HepG2 (cell line): Measurements from ENCODE around the gene CCDC57. TPM values are rescaled to one million over a fixed set of nuclear protein-coding genes. Genes with fewer than 3 reads are reported as not detected.

ENCODE experiments used
- ATAC-seq: fragments of 200-7000 bp; cut with Tn5 transposase; 3 replicates; pipeline ENCODE4 v1.9.1; 2020; ENCODE audit warnings: mild to moderate bottlenecking, moderate library complexity
- BruUV-seq: library from RNA; stranded (reverse); fragments of 400-500 nt; replicated peaks from 2 replicates; lab custom pipeline; 2021; lab: Mats Ljungman, UMichigan
- CTCF ChIA-PET: fragments of 300-600 bp; formaldehyde crosslinking; extraction: SDS; loops from one replicate; lab custom pipeline; 2021; ENCODE audit warnings: low total read pairs, inconsistent platforms, low intra/inter-chr PET ratio; lab: Yijun Ruan, JAX
- POLR2A ChIA-PET: fragments of 350-600 bp; sonication (Branson Sonifier 250); formaldehyde crosslinking; loops from one replicate; lab custom pipeline; 2020; ENCODE audit warnings: antibody characterized with exemption, inconsistent platforms; lab: Yijun Ruan, JAX
- DNase-seq: peaks from one replicate; pipeline ENCODE4 v3.0.0-alpha.2; 2015; ENCODE audit warnings: low spot score
- FAIRE-seq: peaks from 3 replicates; lab custom pipeline; 2011; peaks lifted over from hg19 to GRCh38; lab: Jason Lieb, UNC
- H2AFZ ChIP-seq: one replicate; pipeline ENCODE4 v1.6.1; 2011; ENCODE audit warnings: low read length, inconsistent platforms
- H3K27ac ChIP-seq: fragments of 300-600 bp; 3 replicates; pipeline ENCODE4 v1.8.0; 2011; ENCODE audit warnings: mixed run types, mild to moderate bottlenecking, mixed read lengths, low read length, inconsistent platforms; ENCODE audit not compliant: insufficient read depth; ENCODE audit errors: extremely low read length
- H3K27me3 ChIP-seq, 2 experiments: fragments of 200-600 bp in 1 of 2; 2 replicates in 1 of 2; 3 replicates in 1 of 2; pipeline versions ENCODE4 v1.6.0 to v1.8.0; 2011; ENCODE audit warnings: low read length in 2 of 2, mild to moderate bottlenecking in 2 of 2, moderate library complexity in 2 of 2, inconsistent platforms in 1 of 2; ENCODE audit not compliant: insufficient read depth in 2 of 2, control insufficient read depth in 1 of 2
- H3K36me3 ChIP-seq, 2 experiments: fragments of 200-600 bp in 1 of 2; replicated peaks in 1 of 2; 2 replicates in 1 of 2; 3 replicates in 1 of 2; pipeline versions ENCODE4 v1.5.1 to v1.8.0; 2011; ENCODE audit warnings: low read length in 2 of 2, inconsistent platforms in 1 of 2; ENCODE audit not compliant: insufficient read depth in 2 of 2, control insufficient read depth in 1 of 2
- H3K4me1 ChIP-seq: 2 replicates; pipeline ENCODE4 v1.5.1; 2012; ENCODE audit warnings: low read length, inconsistent platforms; ENCODE audit not compliant: insufficient read depth
- H3K4me2 ChIP-seq: 2 replicates; pipeline ENCODE4 v1.6.0; 2011; ENCODE audit warnings: low read depth, low read length, inconsistent platforms
- H3K4me3 ChIP-seq, 3 experiments: fragments of 200-600 bp in 1 of 3; sonication (generic), shearing (Covaris generic) in 1 of 3; replicated peaks in 1 of 3; 2 replicates each; pipeline ENCODE4 v1.5.1; 2011 to 2016; ENCODE audit warnings: low read length in 3 of 3, inconsistent platforms in 2 of 3, low read depth in 2 of 3, mild to moderate bottlenecking in 2 of 3, control low read depth in 1 of 3, mixed read lengths in 1 of 3; ENCODE audit not compliant: insufficient read depth in 1 of 3
- H3K79me2 ChIP-seq: one replicate; pipeline ENCODE4 v1.6.1; 2011; ENCODE audit warnings: low read length, inconsistent platforms; ENCODE audit not compliant: insufficient read depth
- H3K9ac ChIP-seq: 2 replicates; pipeline ENCODE4 v1.6.0; 2011; ENCODE audit warnings: mild to moderate bottlenecking, low read depth, low read length, inconsistent platforms; ENCODE audit not compliant: insufficient read depth
- H3K9me3 ChIP-seq: 2 replicates; pipeline ENCODE4 v1.5.1; 2012; ENCODE audit warnings: mild to moderate bottlenecking, low read length
- H4K20me1 ChIP-seq: 2 replicates; pipeline ENCODE4 v1.6.0; 2011; ENCODE audit warnings: inconsistent platforms, mild to moderate bottlenecking, low read length, moderate library complexity; ENCODE audit not compliant: insufficient read depth
- HNRNPL ChIP-seq: fragments of 200-400 bp; formaldehyde crosslinking; IDR thresholded peaks from 2 replicates; pipeline ENCODE4 v1.6.1; 2017; ENCODE audit warnings: mild to moderate bottlenecking, low read depth, low read length
- ISL2 ChIP-seq: sonication (generic); formaldehyde crosslinking; IDR thresholded peaks from 2 replicates; pipeline ENCODE4 v1.5.0; 2020; ENCODE audit warnings: missing genetic modification reagents
- JUND ChIP-seq: sonication (generic); formaldehyde crosslinking; IDR thresholded peaks from 2 replicates; pipeline ENCODE4 v1.8.0; 2022; ENCODE audit warnings: mild to moderate bottlenecking, missing genetic modification reagents
- POLR2A ChIP-seq, 2 experiments: IDR thresholded peaks; 2 replicates each; pipeline ENCODE4 v1.6.1; 2011; ENCODE audit warnings: low read depth in 2 of 2, low read length in 2 of 2, mild to moderate bottlenecking in 1 of 2, moderate library complexity in 1 of 2; ENCODE audit not compliant: insufficient read depth in 1 of 2
- SALL2 ChIP-seq: sonication (generic); formaldehyde crosslinking; IDR thresholded peaks from 2 replicates; pipeline ENCODE4 v1.8.1; 2023; ENCODE audit warnings: mild to moderate bottlenecking, missing genetic modification reagents, inconsistent platforms
- SP1 ChIP-seq, 2 experiments: fragments of 450-650 bp in 1 of 2; sonication (generic) in 1 of 2; formaldehyde crosslinking in 1 of 2; IDR thresholded peaks; 2 replicates each; pipeline versions ENCODE4 v1.4.0 to v1.6.1; 2016 to 2020; ENCODE audit warnings: missing genetic modification reagents in 1 of 2
- ZC3H13 ChIP-seq: sonication (generic); formaldehyde crosslinking; IDR thresholded peaks from 2 replicates; pipeline ENCODE4 v1.8.1; 2023; ENCODE audit warnings: mild to moderate bottlenecking, missing genetic modification reagents, moderate library complexity
- ZFYVE20 ChIP-seq: sonication (generic); formaldehyde crosslinking; IDR thresholded peaks from 2 replicates; pipeline ENCODE4 v1.8.0; 2023; ENCODE audit warnings: low read depth, mild to moderate bottlenecking, moderate library complexity, missing genetic modification reagents, borderline replicate concordance
- ZNF607 ChIP-seq: sonication (generic); formaldehyde crosslinking; IDR thresholded peaks from 2 replicates; pipeline ENCODE4 v1.5.1; 2020; ENCODE audit warnings: missing genetic modification reagents, mild to moderate bottlenecking, borderline replicate concordance
- WGBS: methylation state at CpG from one replicate; pipeline ENCODE4 v1.1.6; 2017; ENCODE audit warnings: low lambda C conversion rate; 5-methylcytosine and 5-hydroxymethylcytosine counted together
- in situ Hi-C: cut with HindIII; loops from 2 replicates; pipeline ENCODE4 v1.10.0; 2017; ENCODE audit warnings: low pct_unique_long_range_greater_than_20kb; ENCODE audit not compliant: extremely low pct_ligation_motif_present
- intact Hi-C: fragments of 100-400 bp; cut with micrococcal nuclease; formaldehyde crosslinking; loops from one replicate; pipeline ENCODE4 v1.10.0; 2022; ENCODE audit not compliant: unreplicated experiment
- polyA plus RNA-seq, 8 experiments: library from polyadenylated mRNA; depleted of rRNA in 3 of 8; stranded (reverse) in 7 of 8; unstranded in 1 of 8; fragments of >200 nt; fragmentation: Illumina TruSeq in 4 of 8; extraction: Trizol in 4 of 8; gene quantifications; 2 replicates each; pipeline versions ENCODE4 v1.2.1 to v1.2.3, GENCODE V29; 2011 to 2016; ENCODE audit warnings: low read depth in 4 of 8, missing spikeins in 1 of 8, mixed read lengths in 1 of 8; ENCODE audit not compliant: insufficient read depth in 1 of 8
- total RNA-seq, 5 experiments: library from RNA; depleted of rRNA; stranded (reverse); fragments of >200 nt; fragmentation: Illumina TruSeq; extraction: Trizol; gene quantifications; 2 replicates each; pipeline ENCODE4 v1.2.3, GENCODE V29; 2016; ENCODE audit warnings: low read depth in 1 of 5
- TF ChIP-seq, protein P1 (sequence below): sonication (generic); formaldehyde crosslinking; IDR thresholded peaks from 2 replicates; pipeline ENCODE4 v1.5.0; 2020; ENCODE audit warnings: missing genetic modification reagents
- TF ChIP-seq, protein P2 (sequence below): sonication (generic); formaldehyde crosslinking; IDR thresholded peaks from 2 replicates; pipeline ENCODE4 v1.4.0; 2020; ENCODE audit warnings: missing genetic modification reagents, mild to moderate bottlenecking, borderline replicate concordance
- TF ChIP-seq, protein P3 (sequence below): sonication (generic); formaldehyde crosslinking; IDR thresholded peaks from 2 replicates; pipeline ENCODE4 v1.4.0; 2020; ENCODE audit warnings: mild to moderate bottlenecking, missing genetic modification reagents, borderline replicate concordance
- TF ChIP-seq, protein P4 (sequence below): sonication (generic); formaldehyde crosslinking; IDR thresholded peaks from 2 replicates; pipeline ENCODE4 v1.8.0; 2022; ENCODE audit warnings: missing genetic modification reagents, mild to moderate bottlenecking, borderline replicate concordance
- TF ChIP-seq, protein P5 (sequence below): IDR thresholded peaks from 2 replicates; pipeline ENCODE4 v1.6.1; 2016; ENCODE audit warnings: missing genetic modification reagents, missing compliant biosample characterization
- TF ChIP-seq, protein P6 (sequence below): sonication (generic); formaldehyde crosslinking; IDR thresholded peaks from 2 replicates; pipeline ENCODE4 v1.5.0; 2020; ENCODE audit warnings: missing genetic modification reagents

The CCDC57 gene
- total and polyA plus RNA-seq, 2 of the 13 experiments (the other 11 are each of a cell fraction or from before 2014, with no cell fraction given): 59.3 to 59.9 TPM

DNA sequence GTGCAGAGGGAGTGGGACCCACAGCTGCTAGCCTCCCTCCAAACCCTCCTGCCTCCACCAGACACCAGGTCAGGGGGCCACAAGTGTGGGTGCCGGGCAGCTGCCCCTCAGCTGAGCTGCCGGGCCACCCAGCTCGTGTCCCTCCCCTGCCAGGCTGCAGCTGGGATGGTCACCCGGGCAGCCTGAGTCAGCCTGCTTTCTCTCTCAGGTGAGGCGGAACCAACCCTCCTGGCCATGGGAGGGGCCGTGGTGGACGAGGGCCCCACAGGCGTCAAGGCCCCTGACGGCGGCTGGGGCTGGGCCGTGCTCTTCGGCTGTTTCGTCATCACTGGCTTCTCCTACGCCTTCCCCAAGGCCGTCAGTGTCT is 23.1 kb upstream of the CCDC57 start:
- Histone ChIP-seq H3K4me1 (peaks cover 88% of the 10 kb centered on the region), H3K27ac (peak overlapping the region; percentile 59), H3K9ac (peak overlapping the region; percentile 16; the same call in 1 of the 2 replicates), H3K36me3 (peaks cover 35 to 44% of the 10 kb centered on the region in 2 experiments), H3K4me3 (peak overlapping the region in 1 of 3 experiments; percentile 27; a peak in 1 of 6 replicates), H3K4me2 (peak overlapping the region; percentile 33), H2AFZ (no peak overlapping the region), H3K27me3 (no peaks in the 10 kb centered on the region; a peak in 1 of 5 replicates), H3K9me3 (no peaks in the 10 kb centered on the region), H4K20me1 (peaks cover 96% of the 10 kb centered on the region), H3K79me2 (peaks cover 58% of the 10 kb centered on the region)
- CTCF ChIA-PET: interaction anchor here (0.7 to 1.2 kb wide), 4 partner anchors 30 to 85 kb away, joined by 3 to 7 read pairs (median 3); no protein-coding TSS in a partner anchor
- WGBS: 35% methylated on average over 15 of the region's 15 CpGs
- POLR2A ChIA-PET: interaction anchor here (0.7 to 2.6 kb wide), 19 partner anchors 10 to 244 kb away, joined by 3 to 23 read pairs (median 6); partner anchors contain the start of genes CCDC57 and CD7
- no TSS peak for BruUV-seq
- intact Hi-C loops: loop anchor here (2.0 to 10.0 kb wide), 2 partner anchors 29 to 131 kb away; no protein-coding TSS in a partner anchor
- in situ Hi-C loops: no loop called here
- ATAC-seq: peak; percentile 0; the same call in 2 of the 3 replicates
- DNase-seq: no peak
- FAIRE-seq: no peak
- TF ChIP-seq POLR2A (IDR thresholded peaks at IDR 0.05; ENCODE audit: insufficient read depth in 1 of 2, low read depth in 2 of 2, low read length in 2 of 2) (peak in 1 of 2 experiments; percentile 29; a peak in 1 of 4 replicates), SP1 (IDR thresholded peaks at IDR 0.05) (no peak), SP1 (CRISPR knock-in tag; IDR thresholded peaks at IDR 0.05) (no peak), ZFYVE20 (CRISPR knock-in tag) (no peak), SALL2 (CRISPR knock-in tag) (no peak), ZC3H13 (CRISPR knock-in tag) (no peak), HNRNPL (0 out of 2 replicates have a peak, but pooled peaks have one; percentile 21), JUND (0 out of 2 replicates have a peak, but pooled peaks have one; percentile 6), ISL2 (CRISPR knock-in tag) (no peak), ZNF607 (CRISPR knock-in tag) (no peak)
- TF ChIP-seq, protein P1, sequence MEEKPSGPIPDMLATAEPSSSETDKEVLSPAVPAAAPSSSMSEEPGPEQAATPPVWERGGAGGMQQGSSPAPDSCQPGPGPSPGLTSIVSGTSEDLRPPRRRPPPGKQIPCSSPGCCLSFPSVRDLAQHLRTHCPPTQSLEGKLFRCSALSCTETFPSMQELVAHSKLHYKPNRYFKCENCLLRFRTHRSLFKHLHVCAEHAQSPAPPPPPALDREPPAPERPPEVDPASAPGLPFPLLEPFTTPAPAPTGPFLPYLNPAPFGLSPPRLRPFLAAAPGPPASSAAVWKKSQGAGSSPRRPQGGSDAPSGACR: no peak
- TF ChIP-seq, protein P2, sequence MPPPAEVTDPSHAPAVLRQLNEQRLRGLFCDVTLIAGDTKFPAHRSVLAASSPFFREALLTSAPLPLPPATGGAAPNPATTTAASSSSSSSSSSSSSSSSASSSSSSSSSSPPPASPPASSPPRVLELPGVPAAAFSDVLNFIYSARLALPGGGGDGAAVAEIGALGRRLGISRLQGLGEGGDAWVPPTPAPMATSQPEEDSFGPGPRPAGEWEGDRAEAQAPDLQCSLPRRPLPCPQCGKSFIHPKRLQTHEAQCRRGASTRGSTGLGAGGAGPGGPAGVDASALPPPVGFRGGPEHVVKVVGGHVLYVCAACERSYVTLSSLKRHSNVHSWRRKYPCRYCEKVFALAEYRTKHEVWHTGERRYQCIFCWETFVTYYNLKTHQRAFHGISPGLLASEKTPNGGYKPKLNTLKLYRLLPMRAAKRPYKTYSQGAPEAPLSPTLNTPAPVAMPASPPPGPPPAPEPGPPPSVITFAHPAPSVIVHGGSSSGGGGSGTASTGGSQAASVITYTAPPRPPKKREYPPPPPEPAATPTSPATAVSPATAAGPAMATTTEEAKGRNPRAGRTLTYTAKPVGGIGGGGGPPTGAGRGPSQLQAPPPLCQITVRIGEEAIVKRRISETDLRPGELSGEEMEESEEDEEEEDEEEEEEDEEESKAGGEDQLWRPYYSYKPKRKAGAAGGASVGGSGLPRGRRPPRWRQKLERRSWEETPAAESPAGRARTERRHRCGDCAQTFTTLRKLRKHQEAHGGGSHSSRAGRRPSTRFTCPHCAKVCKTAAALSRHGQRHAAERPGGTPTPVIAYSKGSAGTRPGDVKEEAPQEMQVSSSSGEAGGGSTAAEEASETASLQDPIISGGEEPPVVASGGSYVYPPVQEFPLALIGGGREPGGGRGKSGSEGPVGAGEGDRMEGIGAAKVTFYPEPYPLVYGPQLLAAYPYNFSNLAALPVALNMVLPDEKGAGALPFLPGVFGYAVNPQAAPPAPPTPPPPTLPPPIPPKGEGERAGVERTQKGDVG: no peak
- TF ChIP-seq, protein P3, sequence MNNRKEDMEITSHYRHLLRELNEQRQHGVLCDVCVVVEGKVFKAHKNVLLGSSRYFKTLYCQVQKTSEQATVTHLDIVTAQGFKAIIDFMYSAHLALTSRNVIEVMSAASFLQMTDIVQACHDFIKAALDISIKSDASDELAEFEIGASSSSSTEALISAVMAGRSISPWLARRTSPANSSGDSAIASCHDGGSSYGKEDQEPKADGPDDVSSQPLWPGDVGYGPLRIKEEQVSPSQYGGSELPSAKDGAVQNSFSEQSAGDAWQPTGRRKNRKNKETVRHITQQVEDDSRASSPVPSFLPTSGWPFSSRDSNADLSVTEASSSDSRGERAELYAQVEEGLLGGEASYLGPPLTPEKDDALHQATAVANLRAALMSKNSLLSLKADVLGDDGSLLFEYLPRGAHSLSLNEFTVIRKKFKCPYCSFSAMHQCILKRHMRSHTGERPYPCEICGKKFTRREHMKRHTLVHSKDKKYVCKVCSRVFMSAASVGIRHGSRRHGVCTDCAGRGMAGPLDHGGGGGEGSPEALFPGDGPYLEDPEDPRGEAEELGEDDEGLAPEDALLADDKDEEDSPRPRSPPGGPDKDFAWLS (CRISPR knock-in tag): no peak
- TF ChIP-seq, protein P4, sequence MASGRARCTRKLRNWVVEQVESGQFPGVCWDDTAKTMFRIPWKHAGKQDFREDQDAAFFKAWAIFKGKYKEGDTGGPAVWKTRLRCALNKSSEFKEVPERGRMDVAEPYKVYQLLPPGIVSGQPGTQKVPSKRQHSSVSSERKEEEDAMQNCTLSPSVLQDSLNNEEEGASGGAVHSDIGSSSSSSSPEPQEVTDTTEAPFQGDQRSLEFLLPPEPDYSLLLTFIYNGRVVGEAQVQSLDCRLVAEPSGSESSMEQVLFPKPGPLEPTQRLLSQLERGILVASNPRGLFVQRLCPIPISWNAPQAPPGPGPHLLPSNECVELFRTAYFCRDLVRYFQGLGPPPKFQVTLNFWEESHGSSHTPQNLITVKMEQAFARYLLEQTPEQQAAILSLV (CRISPR knock-in tag): no peak
- TF ChIP-seq, protein P5, sequence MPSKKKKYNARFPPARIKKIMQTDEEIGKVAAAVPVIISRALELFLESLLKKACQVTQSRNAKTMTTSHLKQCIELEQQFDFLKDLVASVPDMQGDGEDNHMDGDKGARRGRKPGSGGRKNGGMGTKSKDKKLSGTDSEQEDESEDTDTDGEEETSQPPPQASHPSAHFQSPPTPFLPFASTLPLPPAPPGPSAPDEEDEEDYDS (CRISPR knock-in tag): no peak
- TF ChIP-seq, protein P6, sequence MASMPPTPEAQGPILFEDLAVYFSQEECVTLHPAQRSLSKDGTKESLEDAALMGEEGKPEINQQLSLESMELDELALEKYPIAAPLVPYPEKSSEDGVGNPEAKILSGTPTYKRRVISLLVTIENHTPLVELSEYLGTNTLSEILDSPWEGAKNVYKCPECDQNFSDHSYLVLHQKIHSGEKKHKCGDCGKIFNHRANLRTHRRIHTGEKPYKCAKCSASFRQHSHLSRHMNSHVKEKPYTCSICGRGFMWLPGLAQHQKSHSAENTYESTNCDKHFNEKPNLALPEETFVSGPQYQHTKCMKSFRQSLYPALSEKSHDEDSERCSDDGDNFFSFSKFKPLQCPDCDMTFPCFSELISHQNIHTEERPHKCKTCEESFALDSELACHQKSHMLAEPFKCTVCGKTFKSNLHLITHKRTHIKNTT (CRISPR knock-in tag): no peak
